GM21390 (cell line): ENCODE data around the gene SCN10A.

ENCODE experiments used
- ATAC-seq: cut with Tn5 transposase; IDR thresholded peaks from one replicate; pipeline ENCODE4 v1.9.1; 2021; ENCODE audit not compliant: unreplicated experiment

The SCN10A gene

DNA sequence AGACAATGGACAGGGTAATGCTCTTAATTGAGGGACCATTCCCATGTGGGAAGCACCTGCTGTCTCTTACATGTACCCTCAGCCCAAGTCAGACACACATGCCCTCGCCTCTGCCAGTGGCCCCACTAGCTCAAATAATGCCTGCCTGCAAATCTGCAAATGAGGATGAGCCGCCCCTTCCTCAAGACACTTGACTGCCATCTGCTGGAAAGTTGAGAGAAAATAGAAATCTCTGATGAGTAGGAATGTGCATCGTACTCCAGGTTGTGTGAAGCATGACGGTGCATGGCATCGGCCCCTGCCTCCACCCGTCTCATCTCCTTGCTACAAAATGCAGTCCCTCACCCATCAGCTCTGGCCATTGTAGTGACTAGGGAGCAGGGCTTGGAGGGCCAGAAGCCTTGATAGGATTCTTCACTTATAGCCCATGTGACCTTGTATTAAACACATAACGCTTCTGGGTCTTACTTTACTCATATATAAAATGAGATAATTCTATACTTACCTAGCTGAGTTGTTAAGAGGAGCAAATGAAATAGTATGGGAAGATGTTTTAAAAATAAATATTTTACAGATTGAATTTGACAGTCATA lies 160.2 kb downstream of the SCN10A start:
- ATAC-seq: no peak

DNA sequence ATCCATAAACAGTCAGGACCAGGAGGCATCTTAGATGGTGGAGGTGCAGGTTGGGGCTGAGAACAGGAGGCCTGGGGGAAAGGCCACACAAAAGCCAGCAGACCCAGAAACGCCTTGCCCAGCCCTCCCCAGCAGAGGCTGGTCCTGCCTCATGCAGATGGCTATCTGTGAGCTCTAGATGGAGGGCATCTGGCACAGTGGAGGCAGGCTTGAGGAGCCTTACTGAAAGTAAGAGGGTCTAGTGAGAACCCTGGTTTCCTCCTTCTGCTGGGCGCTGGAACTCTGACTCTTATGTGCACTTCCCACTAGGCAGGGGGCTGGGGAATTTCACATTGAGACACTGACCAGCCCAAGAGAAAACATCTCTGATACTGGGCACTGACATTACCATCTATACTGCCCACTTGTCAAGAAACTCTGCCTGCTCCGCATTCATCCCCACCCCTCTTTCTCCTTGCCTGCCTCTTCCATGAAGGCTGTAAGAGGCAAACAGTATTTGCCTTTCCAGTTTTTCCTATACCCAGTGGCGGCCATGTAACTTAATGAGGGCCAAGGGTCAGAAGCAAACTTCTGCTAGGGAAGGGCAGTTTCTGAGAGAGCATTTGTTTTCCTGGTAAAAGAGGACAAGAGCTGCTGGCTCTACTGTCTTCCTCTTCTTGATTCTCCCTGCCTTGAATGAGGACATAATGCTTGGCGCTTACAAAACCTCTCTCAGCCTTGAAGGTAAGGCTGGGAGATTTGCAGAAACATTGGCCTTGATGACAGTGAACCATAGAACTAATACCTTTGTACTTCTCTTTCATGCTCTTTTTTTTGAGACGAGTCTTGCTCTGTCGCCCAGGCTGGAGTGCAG lies 162.1 kb downstream of the SCN10A start:
- ATAC-seq: no peak

DNA sequence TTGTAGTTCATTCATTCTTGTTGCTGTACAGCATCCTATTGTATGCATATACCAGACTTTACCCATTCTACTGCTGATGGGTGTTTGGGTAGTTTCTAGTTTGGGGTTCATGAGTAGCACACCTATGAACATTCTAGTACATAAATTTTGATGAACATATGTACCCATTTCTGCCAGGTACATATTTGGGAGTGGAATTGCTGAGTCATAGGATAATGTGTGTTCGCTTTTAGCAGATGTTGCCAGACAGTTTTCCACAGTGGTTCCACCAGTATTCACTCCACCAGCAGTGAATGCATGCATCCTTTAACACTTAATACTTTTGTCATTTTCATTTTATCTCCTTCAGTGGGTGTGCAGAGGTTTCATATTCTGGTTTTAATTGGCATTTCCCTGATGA lies 163.1 kb downstream of the SCN10A start:
- ATAC-seq: no peak

DNA sequence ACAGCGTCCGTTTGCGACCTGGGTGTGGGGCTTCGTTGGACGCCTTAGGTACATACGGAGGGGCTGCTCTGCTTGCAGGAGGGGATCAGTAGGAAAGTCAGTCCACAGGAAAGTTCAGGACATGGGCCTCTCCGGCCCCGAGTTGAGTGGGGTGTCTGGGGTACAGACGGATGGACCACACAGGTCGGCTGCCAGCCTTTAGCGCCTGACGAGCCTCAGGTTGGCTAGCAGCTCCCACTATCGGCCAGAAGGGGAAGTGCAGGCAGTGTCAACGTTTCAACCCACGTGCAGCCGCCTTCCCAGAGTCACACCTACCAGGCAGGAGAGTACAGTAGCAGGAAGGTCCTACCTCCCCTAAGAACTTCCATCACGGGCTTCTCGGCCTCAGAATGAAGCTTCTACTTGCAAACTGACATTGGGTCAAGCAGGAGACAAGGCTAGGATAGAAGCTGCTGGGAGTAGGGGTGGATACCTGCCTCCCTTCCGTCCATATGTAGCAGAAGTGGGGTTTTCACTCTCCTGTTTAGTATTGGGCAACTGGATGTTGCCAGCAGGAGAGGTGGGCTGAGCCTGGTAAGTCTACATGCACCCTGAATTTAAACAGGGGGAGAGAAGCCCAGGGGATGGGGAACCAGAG lies 164.7 kb downstream of the SCN10A start:
- ATAC-seq: peak; percentile 68

DNA sequence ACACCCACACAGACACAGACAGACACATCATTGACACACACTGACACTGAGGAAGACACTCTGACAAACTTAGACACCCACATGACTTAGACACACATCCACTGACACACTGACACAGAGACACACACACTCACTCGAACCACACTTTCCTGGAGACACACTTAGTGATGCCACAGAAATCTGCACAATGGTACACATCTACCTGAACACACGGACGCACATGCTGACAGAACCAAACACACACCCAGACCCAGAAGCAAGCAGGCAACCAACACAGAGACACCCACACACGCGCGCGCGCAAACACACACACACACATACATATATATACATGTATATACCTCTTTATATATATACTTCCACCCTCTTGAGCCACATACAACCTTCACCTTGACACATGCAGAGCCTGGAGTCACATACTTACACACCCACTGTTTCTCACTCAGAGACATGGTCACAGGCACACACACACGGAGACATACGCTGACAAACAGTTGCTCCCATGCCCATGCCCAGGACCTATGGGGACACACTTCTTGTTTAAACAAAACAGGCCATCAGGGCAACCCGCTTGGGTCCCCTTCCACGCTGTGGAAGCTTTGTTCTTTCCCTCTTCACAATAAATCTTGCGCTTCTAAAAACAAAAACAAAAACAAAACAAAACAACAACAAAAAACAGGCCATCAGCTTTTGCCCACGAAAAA lies 165.6 kb downstream of the SCN10A start:
- ATAC-seq: no peak

DNA sequence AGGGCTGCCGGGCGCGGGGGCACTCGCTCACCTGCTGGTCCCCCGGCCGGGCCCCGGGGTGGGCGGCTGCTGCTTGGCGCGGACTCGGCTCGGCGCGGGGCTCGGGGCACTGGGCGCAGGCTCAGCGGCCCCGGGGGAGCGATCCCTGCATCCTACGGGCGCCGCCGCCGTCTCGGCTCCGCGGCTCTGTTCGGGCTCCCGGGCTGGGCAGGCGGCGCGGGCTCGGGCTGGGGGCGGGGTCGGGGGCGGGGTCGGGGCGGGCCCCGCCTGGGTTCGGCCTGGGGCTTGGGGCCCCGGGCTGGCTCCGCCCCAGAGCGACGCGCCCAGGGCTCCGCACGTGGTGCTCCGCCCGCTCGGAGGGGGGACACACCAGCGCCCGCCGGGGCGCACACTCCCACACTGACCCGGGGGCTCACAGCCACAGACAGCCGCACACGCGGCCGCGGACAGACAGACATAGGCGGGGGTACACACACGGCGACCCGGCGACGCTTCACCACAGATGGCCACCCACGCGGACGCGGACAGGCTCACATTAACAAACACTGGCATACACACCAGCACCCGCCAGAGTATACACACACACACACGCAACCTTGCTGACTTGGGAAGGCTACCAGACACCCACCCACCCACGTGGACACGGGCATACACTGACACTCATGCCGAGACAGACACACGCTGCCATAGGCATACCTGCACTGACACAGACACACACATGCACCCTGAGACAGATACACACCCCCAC lies 166.3 kb downstream of the SCN10A start, which contains the start of gene SCN5A:
TSS of gene SCN5A (minus strand) at position 188 of the 748 bp plus-strand sequence. CDS start 16,380 bp downstream, outside the sequence.
- peak; percentile 67 for ATAC-seq

DNA sequence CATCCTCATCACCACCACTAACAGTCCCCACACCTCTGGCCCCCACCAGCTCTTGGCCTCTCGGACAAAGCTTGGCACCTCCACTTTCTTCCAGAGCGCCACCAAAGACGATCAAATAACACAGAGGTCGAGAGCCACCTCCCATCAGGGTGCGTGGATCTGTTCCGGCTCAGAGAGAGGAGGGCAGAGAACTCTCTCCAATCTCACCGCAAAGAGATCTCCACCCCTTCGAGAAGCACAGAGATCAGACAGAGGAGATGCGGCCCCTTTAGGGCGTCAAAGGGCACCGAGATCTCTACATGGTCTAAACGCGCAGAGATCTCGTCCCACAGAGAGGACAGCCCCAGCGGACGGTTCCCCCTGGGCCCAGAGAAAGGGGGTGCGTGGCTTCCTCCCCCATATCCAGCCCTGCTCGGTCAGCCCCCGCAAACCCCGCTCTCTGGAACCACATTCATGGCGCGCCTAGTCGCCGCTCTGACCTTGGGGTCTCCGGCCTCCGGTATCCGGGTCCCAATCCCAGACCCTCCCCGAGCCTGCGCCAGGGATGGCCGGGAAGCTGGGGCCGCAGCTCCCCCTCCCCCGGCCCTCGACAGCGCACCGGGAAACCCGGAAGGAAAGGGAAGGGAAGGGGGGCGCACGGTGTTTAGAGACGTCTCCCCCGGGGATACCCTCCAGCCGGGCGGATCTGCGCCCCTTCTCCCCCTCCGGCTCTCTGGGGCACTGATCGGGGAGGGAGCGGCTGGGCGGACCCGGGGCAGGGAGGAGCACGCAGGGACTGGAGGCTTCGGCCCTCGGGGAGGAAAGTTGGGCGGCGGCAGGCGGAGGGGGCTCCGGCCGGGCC lies 167.1 kb downstream of the SCN10A start:
- ATAC-seq: peak; percentile 5

DNA sequence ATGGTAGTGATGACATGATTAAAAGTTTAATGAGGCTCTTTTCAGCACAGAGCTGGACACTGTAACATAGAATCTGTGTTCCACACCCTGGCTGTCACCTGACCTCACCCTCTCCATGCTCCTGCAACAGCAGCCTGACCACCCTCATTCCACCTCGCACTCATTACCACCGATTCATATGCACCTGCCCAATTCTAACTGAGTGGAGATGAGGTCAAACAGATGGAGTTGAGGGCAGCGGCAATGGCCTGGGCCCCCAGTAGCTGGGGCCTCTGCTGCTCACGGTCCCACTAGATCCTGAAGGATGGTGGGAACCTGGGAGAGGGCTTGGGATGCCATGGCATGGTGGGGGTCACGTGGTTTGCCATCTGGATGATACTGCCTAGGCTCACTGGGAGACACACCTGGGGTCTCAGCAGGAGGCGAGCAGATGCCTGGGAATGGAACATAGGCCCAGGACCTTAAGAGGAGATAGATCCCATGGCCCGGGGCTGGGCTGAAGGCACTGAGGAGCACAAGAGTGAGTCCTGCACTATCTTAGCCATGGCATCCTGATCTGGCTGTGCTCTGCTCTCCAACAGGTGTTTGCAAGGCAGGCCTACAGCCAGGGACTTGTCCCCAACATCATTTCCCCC lies 167.9 kb downstream of the SCN10A start:
- no peak for ATAC-seq

DNA sequence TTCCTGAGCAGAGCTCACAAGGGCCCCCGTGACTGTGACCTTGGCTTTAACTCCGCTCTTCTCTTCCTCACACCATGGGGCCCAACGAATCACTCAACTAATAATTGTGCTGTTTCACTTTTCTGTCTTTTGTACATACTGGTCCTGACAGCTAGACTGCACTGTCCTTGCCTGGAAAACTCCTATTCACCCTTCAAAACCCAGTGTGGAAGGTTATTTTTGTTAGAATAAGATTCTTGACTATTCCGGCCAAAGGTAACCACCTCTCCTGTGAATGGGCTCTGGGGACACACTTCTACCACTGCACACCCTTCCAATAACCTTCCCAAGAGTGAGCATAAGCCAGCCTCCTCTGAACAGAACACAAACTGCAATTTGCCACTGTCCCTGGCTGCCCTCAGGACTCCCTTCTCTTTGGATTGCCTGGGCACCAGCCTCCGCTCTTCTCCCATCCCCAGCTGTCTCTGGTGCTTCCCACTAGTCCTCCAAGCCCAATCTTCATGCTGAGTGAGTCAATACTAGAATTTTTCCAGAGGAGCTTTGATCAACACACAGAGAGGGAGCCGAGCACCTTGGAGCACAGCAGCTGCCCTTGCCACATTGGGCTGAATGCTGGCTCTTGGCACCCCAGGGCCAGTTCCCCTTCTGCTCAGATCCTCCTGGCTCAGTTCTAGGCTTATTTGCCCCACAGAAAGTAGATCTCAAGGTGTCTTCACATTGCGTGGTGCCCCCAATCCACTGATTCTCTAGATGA lies 168.6 kb downstream of the SCN10A start:
- no peak for ATAC-seq
